ENCODE data around the gene TTPAL. TPM values are rescaled to one million over a fixed set of nuclear protein-coding genes. Genes with fewer than 3 reads are reported as not detected.

The TTPAL gene
- total and polyA plus RNA-seq, 2 of the 4 experiments (the other 2 are of a cell fraction), result 8.2 to 18.1 TPM

- Histone ChIP-seq H3K9me3 (ENCODE audit: control insufficient read depth, insufficient read depth, low read length) (no peaks in the 10 kb centered on the region), H4K91ac (ENCODE audit: insufficient read depth, low read depth, low read length) (no peak overlapping the region), H3K14ac (replicated peaks; ENCODE audit: low read depth, low read length) (no peak overlapping the region), H3K4me3 (ENCODE audit: insufficient read depth, low read depth, low read length) (no peak overlapping the region), H2AK9ac (replicated peaks; ENCODE audit: low read depth, low read length, poor library complexity) (no peak overlapping the region), H4K8ac (ENCODE audit: low read depth in 2 of 2, low read length in 2 of 2) (no peak overlapping the region), H3K4me1 (ENCODE audit: control insufficient read depth, insufficient read depth, low read length) (no peaks in the 10 kb centered on the region), H2BK120ac (ENCODE audit: low read depth, low read length) (no peak overlapping the region), H3K79me1 (ENCODE audit: low read depth in 1 of 2, low read length in 2 of 2) (no peaks in the 10 kb centered on the region), H3K27ac (ENCODE audit: insufficient read depth, low read length) (no peak overlapping the region), H2BK20ac (ENCODE audit: low read depth, low read length) (no peak overlapping the region), H2BK5ac (ENCODE audit: low read depth, low read length, poor library complexity, severe bottlenecking) (no peak overlapping the region), H3K36me3 (ENCODE audit: control insufficient read depth, insufficient read depth, low read length) (no peaks in the 10 kb centered on the region), H3K56ac (ENCODE audit: extremely low read depth, insufficient read depth, low read length) (no peak overlapping the region), H3K27me3 (ENCODE audit: control insufficient read depth, insufficient read depth, low read length) (peaks cover 32% of the 10 kb centered on the region), H3K4ac (ENCODE audit: low read depth, low read length) (no peak overlapping the region), H3K23ac (ENCODE audit: low read depth, low read length) (no peak overlapping the region), H2AK5ac (ENCODE audit: low read depth, low read length) (no peak overlapping the region), H3K4me2 (ENCODE audit: low read depth, low read length) (no peak overlapping the region), H2BK15ac (ENCODE audit: low read depth, low read length) (no peak overlapping the region), H3K9ac (ENCODE audit: low read depth, low read length) (no peak overlapping the region), H4K20me1 (ENCODE audit: insufficient read depth, low read length) (no peaks in the 10 kb centered on the region), H4K5ac (ENCODE audit: low read depth, low read length) (no peak overlapping the region), H3K18ac (ENCODE audit: low read depth, low read length) (no peak overlapping the region), H2AFZ (replicated peaks; ENCODE audit: low read length, poor library complexity) (no peak overlapping the region), H3K9me1 (ENCODE audit: insufficient read depth, low read length) (no peaks in the 10 kb centered on the region)
- ChIA-PET CTCF (no interaction called here), POLR2A (ENCODE audit: unreplicated experiment) (no interaction called here)
- intact Hi-C loops (cut with micrococcal nuclease) (no loop called here), in situ Hi-C loops (cut with MboI; ENCODE audit: low sequenced_read_pairs) (no loop called here), dilution Hi-C loops (cut with HindIII; ENCODE audit: low sequenced_read_pairs, unreplicated experiment) (loop anchor here (10.0 kb wide), 1 partner anchor 73 kb away; no protein-coding TSS in a partner anchor)
- ATAC-seq (ENCODE audit: low read depth), result no peak
- TF ChIP-seq CTCF (conservative IDR thresholded peaks at IDR 0.05; ENCODE audit: low read depth, low read length), result no peak
- no peak for TF ChIP-seq RFX5 (IDR thresholded peaks at IDR 0.05; ENCODE audit: low read depth, low read length)
- TF ChIP-seq MXI1 (IDR thresholded peaks at IDR 0.05; ENCODE audit: borderline replicate concordance, low read depth, low read length), result no peak
- no peak for TF ChIP-seq RCOR1 (IDR thresholded peaks at IDR 0.05; ENCODE audit: insufficient replicate concordance, low read length)
- no peak for TF ChIP-seq MAFK (IDR thresholded peaks at IDR 0.05; ENCODE audit: low read depth, low read length)
- TF ChIP-seq CHD1 (IDR thresholded peaks at IDR 0.05; ENCODE audit: low read depth, low read length), result no peak
- TF ChIP-seq USF2 (IDR thresholded peaks at IDR 0.05; ENCODE audit: low read depth, low read length), result no peak
- TF ChIP-seq BHLHE40 (IDR thresholded peaks at IDR 0.05; ENCODE audit: low read depth, low read length), result no peak
- TF ChIP-seq FOS (IDR thresholded peaks at IDR 0.05; ENCODE audit: low read depth, low read length), result no peak
- TF ChIP-seq MAZ (IDR thresholded peaks at IDR 0.05; ENCODE audit: borderline replicate concordance, low read depth, low read length), result no peak
- TF ChIP-seq NFE2L2 (IDR thresholded peaks at IDR 0.05; ENCODE audit: low read depth, low read length), result no peak
- TF ChIP-seq POLR2A (IDR thresholded peaks at IDR 0.05; ENCODE audit: low read depth, low read length), result no peak
- no peak for TF ChIP-seq CEBPB (IDR thresholded peaks at IDR 0.05; ENCODE audit: low read depth, low read length)
- no peak for TF ChIP-seq ELK1 (IDR thresholded peaks at IDR 0.05; ENCODE audit: borderline replicate concordance, low read depth, low read length)
- TF ChIP-seq SMC3 (IDR thresholded peaks at IDR 0.05; ENCODE audit: low read depth, low read length), result no peak
- no peak for TF ChIP-seq RAD21 (IDR thresholded peaks at IDR 0.05; ENCODE audit: low read length)
- BruUV-seq (replicated peaks), result no TSS peak
- DNase-seq, result no peak
- no CpG with 5 or more reads among the region's 8 CpGs for WGBS, 2 experiments (ENCODE audit: extremely low coverage in 2 of 2, insufficient read length in 1 of 2)
Observed at GRCh38 chr20:44468044-44468782, 7.5 kb upstream of the TTPAL start.

Data from IMR-90 (cell line).